ENCODE data around the gene PLG.

GRCh38 chr6:160692369-160692959, 9.6 kb upstream of the PLG start:
- TF ChIP-seq FOXM1 (IDR thresholded peaks at IDR 0.05; ENCODE audit: borderline replicate concordance) (no peak), TARDBP (IDR thresholded peaks at IDR 0.05) (no peak), SUZ12 (IDR thresholded peaks at IDR 0.05) (no peak), SP1 (IDR thresholded peaks at IDR 0.05) (no peak), CTBP1 (IDR thresholded peaks at IDR 0.05; ENCODE audit: borderline replicate concordance) (no peak), BHLHE40 (IDR thresholded peaks at IDR 0.05; ENCODE audit: borderline replicate concordance) (no peak), ARNT (IDR thresholded peaks at IDR 0.05) (no peak), ELF4 (IDR thresholded peaks at IDR 0.05) (no peak), NFRKB (IDR thresholded peaks at IDR 0.05) (no peak), HDGF (IDR thresholded peaks at IDR 0.05; ENCODE audit: borderline replicate concordance) (no peak), FOXK2 (IDR thresholded peaks at IDR 0.05) (no peak)
